ENCODE data around the gene SLC39A13. TPM values are rescaled to one million over a fixed set of nuclear protein-coding genes. Genes with fewer than 3 reads are reported as not detected.

SLC39A13 gene
- total RNA-seq, 1 experiment from 2014 or later: 32.5 TPM

DNA sequence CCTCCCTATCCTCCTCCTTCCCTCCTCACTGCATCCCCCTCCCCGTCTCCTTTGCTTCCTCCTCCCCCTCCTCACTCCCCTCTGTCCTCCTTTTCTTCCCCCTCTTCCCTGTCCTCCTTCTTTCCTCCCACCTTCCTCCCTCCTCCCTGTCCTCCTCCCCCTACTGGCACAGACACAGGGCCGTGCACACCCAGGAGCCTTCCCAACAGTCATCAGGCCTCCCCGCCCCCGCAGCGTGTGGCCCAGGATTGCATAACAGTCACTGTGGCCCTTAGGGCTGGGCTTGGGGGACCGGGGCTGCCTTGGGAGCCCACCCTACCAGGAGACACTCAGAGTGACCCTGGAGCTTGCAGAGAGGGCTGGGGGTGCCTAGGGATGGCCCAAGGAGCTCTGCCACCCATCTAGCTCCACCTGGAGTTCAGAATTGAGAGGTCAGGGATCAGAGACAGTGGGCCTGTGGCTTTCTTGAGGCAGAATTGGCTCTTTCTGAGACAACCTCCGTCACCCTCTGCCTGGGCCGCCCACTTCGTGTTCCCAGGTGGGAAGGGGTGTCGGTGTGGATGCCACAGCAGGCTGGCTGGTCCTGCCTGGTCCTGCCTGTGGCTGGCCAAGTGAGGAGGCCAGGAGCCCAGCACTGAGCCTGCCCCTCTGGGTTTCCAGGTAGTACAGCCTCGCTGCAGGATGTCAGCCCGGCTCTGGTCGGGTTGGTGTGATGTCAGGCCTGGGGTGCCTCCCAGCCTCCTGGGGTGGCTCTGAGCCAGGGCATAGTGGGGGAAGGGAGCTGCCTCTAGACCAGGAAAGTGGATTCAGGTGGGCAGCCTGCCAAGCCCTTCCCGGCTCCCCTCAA, 31.6 kb upstream of the SLC39A13 start:
- no peak overlapping the region for H3K4me3 ChIP-seq (ENCODE audit: low read length)
- ChIA-PET CTCF (no interaction called here), POLR2A (ENCODE audit: unreplicated experiment) (no interaction called here)
- H2AFZ ChIP-seq (ENCODE audit: low read length): no peak overlapping the region
- no peak overlapping the region for H3K27ac ChIP-seq (ENCODE audit: low read length)
- ATAC-seq (no peak), DNase-seq (no peak)
- H3K4me1 ChIP-seq (ENCODE audit: insufficient read depth, low read length): peaks cover 9% of the 10 kb centered on the region; the same call in 1 of the 2 replicates
- no peaks in the 10 kb centered on the region for H3K9me2 ChIP-seq (replicated peaks; ENCODE audit: low read length)
- BruUV-seq (replicated peaks): no TSS peak
- TF ChIP-seq, protein P1, sequence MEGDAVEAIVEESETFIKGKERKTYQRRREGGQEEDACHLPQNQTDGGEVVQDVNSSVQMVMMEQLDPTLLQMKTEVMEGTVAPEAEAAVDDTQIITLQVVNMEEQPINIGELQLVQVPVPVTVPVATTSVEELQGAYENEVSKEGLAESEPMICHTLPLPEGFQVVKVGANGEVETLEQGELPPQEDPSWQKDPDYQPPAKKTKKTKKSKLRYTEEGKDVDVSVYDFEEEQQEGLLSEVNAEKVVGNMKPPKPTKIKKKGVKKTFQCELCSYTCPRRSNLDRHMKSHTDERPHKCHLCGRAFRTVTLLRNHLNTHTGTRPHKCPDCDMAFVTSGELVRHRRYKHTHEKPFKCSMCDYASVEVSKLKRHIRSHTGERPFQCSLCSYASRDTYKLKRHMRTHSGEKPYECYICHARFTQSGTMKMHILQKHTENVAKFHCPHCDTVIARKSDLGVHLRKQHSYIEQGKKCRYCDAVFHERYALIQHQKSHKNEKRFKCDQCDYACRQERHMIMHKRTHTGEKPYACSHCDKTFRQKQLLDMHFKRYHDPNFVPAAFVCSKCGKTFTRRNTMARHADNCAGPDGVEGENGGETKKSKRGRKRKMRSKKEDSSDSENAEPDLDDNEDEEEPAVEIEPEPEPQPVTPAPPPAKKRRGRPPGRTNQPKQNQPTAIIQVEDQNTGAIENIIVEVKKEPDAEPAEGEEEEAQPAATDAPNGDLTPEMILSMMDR (conservative IDR thresholded peaks at IDR 0.05; ENCODE audit: low read depth, low read length): no peak
- TF ChIP-seq EZH2phosphoT487 (IDR thresholded peaks at IDR 0.05; ENCODE audit: borderline replicate concordance, low read length) (no peak), EZH2 (IDR thresholded peaks at IDR 0.05; ENCODE audit: low read length, unreplicated experiment) (no peak)
- intact Hi-C loops (cut with micrococcal nuclease): no loop called here
- H4K20me1 ChIP-seq (ENCODE audit: low read length): no peaks in the 10 kb centered on the region
- no peaks in the 10 kb centered on the region for H3F3A ChIP-seq (ENCODE audit: low read length, unreplicated experiment)
- H3K4me2 ChIP-seq (ENCODE audit: low read length): no peak overlapping the region
- no peaks in the 10 kb centered on the region for H3K36me3 ChIP-seq (ENCODE audit: low read depth, low read length)
- H3K27me3 ChIP-seq (ENCODE audit: low read length): no peaks in the 10 kb centered on the region
- H3K79me2 ChIP-seq (ENCODE audit: low read length): no peaks in the 10 kb centered on the region
- no peak overlapping the region for H3K9ac ChIP-seq (ENCODE audit: low read length)
- no peaks in the 10 kb centered on the region for H3K9me3 ChIP-seq (ENCODE audit: low read length)

DNA sequence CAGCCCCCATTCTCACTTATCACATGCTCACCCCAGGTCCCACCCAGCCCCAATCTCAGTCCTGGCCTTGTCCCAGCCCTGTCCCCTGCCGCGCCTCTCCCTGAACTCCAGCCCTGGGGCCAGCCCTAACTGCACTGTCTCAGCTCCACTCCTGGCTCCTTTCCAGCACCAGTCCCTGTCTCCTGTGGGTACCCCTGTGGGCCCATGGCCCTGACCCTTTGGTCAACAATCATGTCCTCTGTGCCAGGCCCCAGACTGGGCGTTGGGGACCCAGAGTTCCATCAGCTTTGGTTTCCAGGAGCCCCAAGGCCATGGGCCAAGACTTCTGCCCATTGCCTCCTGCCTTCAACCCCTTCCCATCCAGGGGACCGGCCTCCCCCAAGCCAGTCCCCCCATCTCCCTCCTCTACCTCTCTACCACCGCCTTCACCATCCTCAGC, 30.8 kb upstream of the SLC39A13 start:
- no peaks in the 10 kb centered on the region for H3K9me2 ChIP-seq (replicated peaks; ENCODE audit: low read length)
- no peak for ATAC-seq
- H3K79me2 ChIP-seq (ENCODE audit: low read length): no peaks in the 10 kb centered on the region
- H3K4me1 ChIP-seq (ENCODE audit: insufficient read depth, low read length): peaks cover 9% of the 10 kb centered on the region; the same call in 1 of the 2 replicates
- DNase-seq: no peak
- no peak overlapping the region for H2AFZ ChIP-seq (ENCODE audit: low read length)
- TF ChIP-seq, protein P1 (conservative IDR thresholded peaks at IDR 0.05; ENCODE audit: low read depth, low read length): no peak
- TF ChIP-seq EZH2 (IDR thresholded peaks at IDR 0.05; ENCODE audit: low read length, unreplicated experiment) (no peak), EZH2phosphoT487 (IDR thresholded peaks at IDR 0.05; ENCODE audit: borderline replicate concordance, low read length) (no peak)
- no peak overlapping the region for H3K9ac ChIP-seq (ENCODE audit: low read length)
- H3K36me3 ChIP-seq (ENCODE audit: low read depth, low read length): no peaks in the 10 kb centered on the region
- BruUV-seq (replicated peaks): no TSS peak
- no peaks in the 10 kb centered on the region for H3K9me3 ChIP-seq (ENCODE audit: low read length)
- no peak overlapping the region for H3K4me2 ChIP-seq (ENCODE audit: low read length)
- no peaks in the 10 kb centered on the region for H3K27me3 ChIP-seq (ENCODE audit: low read length)
- ChIA-PET POLR2A (ENCODE audit: unreplicated experiment) (no interaction called here), CTCF (no interaction called here)
- H3F3A ChIP-seq (ENCODE audit: low read length, unreplicated experiment): no peaks in the 10 kb centered on the region
- no peaks in the 10 kb centered on the region for H4K20me1 ChIP-seq (ENCODE audit: low read length)
- H3K27ac ChIP-seq (ENCODE audit: low read length): no peak overlapping the region
- intact Hi-C loops (cut with micrococcal nuclease): no loop called here
- H3K4me3 ChIP-seq (ENCODE audit: low read length): no peak overlapping the region
